ENCODE data around the gene PLXNA4.
A peak's percentile ranks its signal among the peaks of the same experiment; 100 is the strongest.
"Not testable (repeated sequence)": the region's sequence is repeated elsewhere in the genome, so short reads cannot be mapped to it uniquely, and the experiment has no call there.

PLXNA4 gene

GRCh38 chr7:132575982-132576720, at the start of gene PLXNA4:
Gene PLXNA4, minus strand, starts transcription at chr7:132576470. Its CDS starts 67,777 bp downstream, at chr7:132508693.
- intact Hi-C loops (cut with DNase I): loop anchor here (10.0 kb wide), 1 partner anchor 881 kb away; no protein-coding TSS in a partner anchor
- DNase-seq: peak in 41 of 42 donors; percentile 17 to 76 (median 55)

- DNase-seq: no peak
- intact Hi-C loops (cut with DNase I): no loop called here
These were observed 49.4 kb upstream of the PLXNA4 start for GRCh38 chr7:132625651-132626050.

- intact Hi-C loops (cut with DNase I): no loop called here
These were observed 45.8 kb upstream of the PLXNA4 start for GRCh38 chr7:132622081-132622480.

GRCh38 chr7:132619967-132620366, 43.7 kb upstream of the PLXNA4 start:
- intact Hi-C loops (cut with DNase I): no loop called here
- no peak for DNase-seq

More at GRCh38 chr7:132622081-132622480, 45.8 kb upstream of the PLXNA4 start:
- no peak for DNase-seq

GRCh38 chr7:132618956-132619305, 42.7 kb upstream of the PLXNA4 start:
- DNase-seq: no peak
- intact Hi-C loops (cut with DNase I): no loop called here

GRCh38 chr7:132618271-132618955, 42.1 kb upstream of the PLXNA4 start:
- no peak for DNase-seq
- intact Hi-C loops (cut with DNase I): no loop called here

GRCh38 chr7:132614428-132615318, 38.4 kb upstream of the PLXNA4 start:
- intact Hi-C loops (cut with DNase I): no loop called here

GRCh38 chr7:132613737-132614136, 37.5 kb upstream of the PLXNA4 start:
- DNase-seq: no peak
- intact Hi-C loops (cut with DNase I): no loop called here

More at GRCh38 chr7:132614428-132615318, 38.4 kb upstream of the PLXNA4 start:
- peak; percentile 11 to 71 (median 39) for DNase-seq

GRCh38 chr7:132610995-132611394, 34.7 kb upstream of the PLXNA4 start:
- intact Hi-C loops (cut with DNase I): no loop called here

GRCh38 chr7:132609906-132610520, 33.7 kb upstream of the PLXNA4 start:
- DNase-seq: no peak

More at GRCh38 chr7:132610995-132611394, 34.7 kb upstream of the PLXNA4 start:
- DNase-seq: no peak

GRCh38 chr7:132609222-132609621, 33.0 kb upstream of the PLXNA4 start:
- DNase-seq: no peak
- intact Hi-C loops (cut with DNase I): no loop called here

More at GRCh38 chr7:132609906-132610520, 33.7 kb upstream of the PLXNA4 start:
- intact Hi-C loops (cut with DNase I): no loop called here

- intact Hi-C loops (cut with DNase I): no loop called here
- no peak for DNase-seq
These were observed 32.3 kb upstream of the PLXNA4 start for GRCh38 chr7:132608523-132608922.

GRCh38 chr7:132607656-132608055, 31.4 kb upstream of the PLXNA4 start:
- DNase-seq: no peak
- intact Hi-C loops (cut with DNase I): no loop called here

- intact Hi-C loops (cut with DNase I): no loop called here
- no peak for DNase-seq
These were observed 27.9 kb upstream of the PLXNA4 start for GRCh38 chr7:132604121-132604520.

- intact Hi-C loops (cut with DNase I): no loop called here
- no peak for DNase-seq
These were observed 27.1 kb upstream of the PLXNA4 start for GRCh38 chr7:132603220-132603833.

GRCh38 chr7:132601783-132602182, 25.5 kb upstream of the PLXNA4 start:
- no peak for DNase-seq
- intact Hi-C loops (cut with DNase I): no loop called here

- intact Hi-C loops (cut with DNase I): no loop called here
- no peak for DNase-seq
These were observed 20.3 kb upstream of the PLXNA4 start for GRCh38 chr7:132596588-132596987.

- DNase-seq; intact Hi-C loops (cut with DNase I): not testable (repeated sequence)
These were observed 18.5 kb upstream of the PLXNA4 start for GRCh38 chr7:132594741-132595140.

GRCh38 chr7:132592936-132593335, 16.7 kb upstream of the PLXNA4 start:
- DNase-seq: no peak
- intact Hi-C loops (cut with DNase I): no loop called here
